NOMO-1 (cell line): ENCODE measurements around the gene PACS2.

Source experiments
- DNase-seq, 2 experiments: peaks; one replicate each; lab custom pipeline; 2025; ENCODE audit not compliant: unreplicated experiment in 2 of 2; lab: John Stamatoyannopoulos, UW

Gene PACS2

DNA sequence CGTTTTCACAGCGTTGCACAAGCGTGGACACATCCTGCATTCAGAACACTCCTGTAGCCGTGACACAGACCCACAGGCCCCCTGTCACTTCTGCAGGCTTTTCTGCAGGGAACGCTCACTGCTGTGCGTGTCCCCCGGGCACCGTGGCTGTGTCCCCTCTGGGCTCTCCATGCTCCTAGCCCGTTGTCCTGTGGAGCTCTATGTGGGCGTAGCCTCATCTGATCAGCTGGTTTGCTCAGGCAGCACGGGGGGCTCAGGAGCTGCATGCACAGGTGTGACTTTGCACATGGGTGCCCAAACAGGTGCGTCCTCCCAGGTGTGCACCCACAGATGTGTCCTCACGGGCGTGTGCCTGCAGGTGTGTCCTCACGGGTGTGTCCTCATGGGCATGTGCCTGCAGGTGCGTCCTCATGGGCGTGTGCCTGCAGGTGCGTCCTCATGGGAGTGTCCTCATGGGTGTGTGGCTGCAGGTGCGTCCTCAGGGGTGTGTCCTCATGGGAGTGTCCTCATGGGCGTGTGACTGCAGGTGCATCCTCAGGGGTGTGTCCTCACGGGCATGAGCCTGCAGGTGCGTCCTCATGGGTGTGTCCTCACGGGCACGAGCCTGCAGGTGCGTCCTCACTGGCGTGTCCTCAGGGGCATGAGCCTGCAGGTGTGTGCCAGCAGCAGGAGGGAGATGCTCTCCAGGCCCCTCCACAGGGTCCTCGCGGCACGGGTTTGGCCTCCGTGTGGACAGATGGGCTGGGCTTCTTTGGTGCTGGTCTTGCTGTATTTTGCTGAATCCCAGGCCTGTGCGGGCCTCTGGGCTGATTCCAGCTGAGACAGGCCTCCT lies 122.6 kb downstream of the PACS2 start:
- no peak for DNase-seq

DNA sequence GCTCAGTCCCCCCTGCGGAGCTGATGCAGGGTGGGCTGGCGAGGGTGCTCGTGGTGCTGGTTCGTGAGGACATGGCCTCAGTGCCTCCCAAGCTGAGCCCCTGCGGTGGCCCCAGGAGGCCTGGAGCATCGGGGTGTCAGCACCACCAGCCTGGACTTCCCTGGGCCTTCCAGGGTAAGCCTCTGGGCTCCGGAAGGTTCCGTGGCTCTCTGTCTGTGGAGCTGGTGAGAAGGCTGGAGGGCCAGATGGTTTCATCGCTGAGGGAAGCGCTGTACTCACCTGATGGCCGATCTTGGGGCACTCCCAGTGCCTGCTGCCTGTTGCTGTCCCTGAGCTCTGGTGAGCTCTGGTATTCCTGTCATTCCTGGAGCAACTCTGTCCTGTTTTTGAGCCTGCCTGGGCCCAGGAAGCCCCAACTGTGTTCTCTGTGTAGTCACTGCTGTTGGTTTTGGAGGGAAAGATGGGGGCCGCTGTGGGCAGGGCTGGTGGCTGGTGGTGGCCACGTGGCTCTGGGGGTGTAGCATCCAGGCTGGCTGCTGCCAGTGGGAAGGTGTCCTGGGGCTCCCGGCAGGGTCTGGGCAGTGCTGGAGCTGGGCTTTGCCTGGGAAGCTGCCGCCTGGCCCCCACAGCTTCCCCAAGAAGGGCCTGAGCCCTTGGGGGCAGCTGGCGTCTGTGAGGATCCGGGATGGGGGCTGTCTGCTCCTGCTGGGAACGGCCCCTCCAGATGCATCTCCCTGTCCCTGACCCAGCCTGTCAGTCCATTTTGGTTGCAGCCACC lies 123.4 kb downstream of the PACS2 start:
- no peak for DNase-seq

DNA sequence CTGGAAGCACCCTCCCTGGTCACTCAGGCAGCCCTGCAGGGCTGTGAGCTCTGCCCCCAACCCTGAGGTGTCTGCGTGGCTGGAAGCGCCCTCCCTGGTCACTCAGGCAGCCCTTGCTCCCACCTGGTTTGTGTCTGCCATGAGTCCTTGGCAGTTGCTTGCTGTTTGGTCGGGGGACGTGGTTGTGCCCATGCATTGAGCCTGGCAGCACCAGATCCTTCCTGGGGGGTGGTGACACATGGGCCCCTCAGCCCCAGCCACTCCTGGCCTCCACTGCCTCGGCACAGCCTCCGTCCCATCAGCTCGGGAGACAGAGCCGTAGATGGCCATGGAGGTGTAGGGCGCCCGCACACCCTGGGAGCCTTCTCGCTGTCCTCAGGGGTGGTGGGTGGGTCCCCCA lies 124.6 kb downstream of the PACS2 start:
- no peak for DNase-seq

DNA sequence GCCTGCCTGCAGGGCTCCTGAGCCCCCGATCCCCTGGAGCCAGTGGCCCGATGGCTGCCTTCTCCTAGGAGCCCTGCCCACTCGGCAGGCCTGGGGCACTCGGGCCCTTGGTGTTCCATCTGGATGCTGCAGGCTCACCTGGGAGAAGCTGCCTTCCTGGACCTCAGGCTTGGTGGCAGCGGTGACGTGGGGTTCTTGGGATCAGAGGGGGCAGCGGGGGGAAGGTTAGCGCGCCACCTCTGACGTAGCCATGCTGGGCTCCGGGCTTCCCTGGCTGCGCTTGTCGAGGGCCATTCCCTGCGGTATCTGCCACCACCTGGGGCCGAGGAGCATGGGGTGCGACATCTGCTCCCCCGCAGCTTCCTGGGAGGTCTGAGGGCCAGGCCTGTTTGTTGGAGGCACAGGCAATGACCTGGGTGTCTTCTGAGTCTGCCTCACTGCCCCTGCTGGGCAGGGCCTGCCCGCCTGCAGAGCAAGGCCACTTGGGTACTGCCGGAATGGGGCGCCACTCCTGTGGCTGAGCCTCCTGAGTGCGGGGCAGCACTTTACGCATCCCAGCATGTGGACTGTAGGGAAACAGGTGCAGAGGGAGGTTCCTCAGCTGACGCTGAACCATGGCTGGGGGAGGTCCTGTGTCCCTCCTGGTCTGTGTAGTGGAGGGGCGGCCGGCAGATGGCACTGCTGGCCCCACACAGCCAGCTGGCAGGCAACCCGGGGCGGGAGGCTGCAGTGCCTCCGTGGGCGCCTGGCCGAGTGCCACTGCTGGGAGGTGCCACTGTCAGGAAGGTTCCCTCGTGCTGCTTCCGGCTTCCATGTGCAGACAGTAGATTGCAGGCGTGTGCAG lies 125.4 kb downstream of the PACS2 start:
- no peak for DNase-seq

DNA sequence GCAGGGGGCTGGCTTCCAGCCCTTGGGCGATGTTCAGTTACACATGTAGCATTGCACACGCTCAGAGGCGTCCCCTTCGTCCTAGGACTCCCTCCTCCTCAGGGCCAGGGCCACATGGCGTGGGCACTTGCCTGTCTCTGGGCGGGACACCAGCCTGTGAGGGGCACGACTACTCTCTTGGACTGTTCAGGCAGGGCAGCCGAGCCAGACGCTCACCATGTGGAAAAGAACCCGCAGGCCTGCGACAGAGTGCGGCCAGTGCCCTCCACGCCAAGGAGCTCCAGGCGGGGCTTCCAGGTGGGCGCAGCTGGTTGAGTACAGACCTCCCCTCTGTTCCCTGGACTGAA lies 126.0 kb downstream of the PACS2 start:
- no peak for DNase-seq

DNA sequence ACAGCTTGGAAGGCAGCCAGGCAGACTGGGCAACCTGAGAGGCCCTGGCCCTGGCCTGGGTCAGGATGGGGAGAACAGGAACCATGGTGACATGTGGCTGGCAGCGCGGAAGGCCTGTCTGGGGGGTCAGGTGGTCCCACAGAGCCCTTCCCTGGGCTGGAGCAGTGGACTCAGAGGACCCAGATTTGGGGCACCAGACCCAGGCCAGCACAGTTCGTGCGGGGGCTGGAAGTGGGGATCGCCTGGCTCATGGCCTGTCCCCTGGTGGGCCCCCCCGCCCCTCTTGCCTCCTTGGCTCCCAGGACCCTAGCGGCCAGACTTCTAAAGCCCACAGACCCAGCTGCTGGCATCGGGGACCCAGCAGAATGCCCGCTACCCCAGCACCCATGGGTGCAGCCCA lies 126.4 kb downstream of the PACS2 start:
- DNase-seq: no peak

DNA sequence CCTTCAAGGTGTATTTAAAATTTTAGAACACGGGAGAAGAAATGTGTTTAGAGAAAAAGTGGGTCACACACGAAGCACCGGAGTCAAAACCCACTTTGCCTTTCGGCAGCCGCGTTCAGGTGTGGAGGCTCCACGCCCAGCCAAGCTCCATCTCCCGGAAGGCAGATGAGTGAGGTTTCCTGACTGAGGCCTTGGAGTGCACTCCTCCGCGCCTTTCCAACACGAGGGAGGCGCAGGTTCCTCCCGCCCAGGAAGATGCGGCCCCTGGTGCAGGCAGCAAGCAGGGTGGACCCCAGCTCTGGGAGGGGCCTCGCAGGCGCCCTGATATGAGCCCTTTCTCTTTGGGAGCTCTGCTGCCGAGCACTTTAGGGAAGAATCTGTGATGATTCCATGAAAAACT lies 127.6 kb downstream of the PACS2 start:
- no peak for DNase-seq

DNA sequence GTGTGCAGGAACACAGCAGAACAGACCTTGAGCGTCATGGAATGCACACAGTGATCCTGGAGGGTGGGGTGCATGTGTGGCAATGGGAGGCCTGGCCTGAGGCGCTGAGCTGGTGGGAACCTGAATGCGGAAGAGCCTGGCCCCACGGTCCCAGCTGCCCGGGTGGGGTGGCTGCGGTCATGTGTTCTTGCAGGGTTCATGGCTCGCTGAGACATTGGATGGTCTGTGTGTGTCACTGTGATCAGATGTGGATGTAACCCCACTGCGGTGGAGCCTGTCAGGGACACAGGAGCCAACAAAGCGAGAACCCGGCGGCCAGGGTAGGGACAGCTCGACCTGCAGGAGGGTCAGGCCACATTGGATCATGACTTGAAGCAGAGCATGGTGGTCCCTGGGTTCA lies 128.3 kb downstream of the PACS2 start:
- no peak for DNase-seq

DNA sequence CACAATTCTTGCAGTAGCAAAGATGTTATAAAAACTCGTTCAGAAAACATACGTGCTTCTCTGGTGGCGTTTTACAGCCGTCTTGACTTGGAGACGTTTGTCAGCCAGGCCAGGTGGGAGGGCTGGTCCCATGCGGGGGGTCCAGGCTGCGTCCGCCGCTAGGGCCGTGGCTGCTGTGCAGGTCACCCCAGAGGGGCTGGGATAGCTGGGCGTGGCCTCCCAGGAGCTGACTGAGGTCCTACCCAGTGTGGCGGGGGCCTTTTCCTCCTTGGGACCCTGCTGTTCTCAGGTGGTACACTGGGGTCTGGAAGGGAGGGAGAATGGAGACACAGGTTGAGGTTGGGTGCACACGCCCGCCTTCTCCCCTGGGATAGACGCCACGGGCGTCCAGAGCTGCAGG lies 130.3 kb downstream of the PACS2 start:
- no peak for DNase-seq

DNA sequence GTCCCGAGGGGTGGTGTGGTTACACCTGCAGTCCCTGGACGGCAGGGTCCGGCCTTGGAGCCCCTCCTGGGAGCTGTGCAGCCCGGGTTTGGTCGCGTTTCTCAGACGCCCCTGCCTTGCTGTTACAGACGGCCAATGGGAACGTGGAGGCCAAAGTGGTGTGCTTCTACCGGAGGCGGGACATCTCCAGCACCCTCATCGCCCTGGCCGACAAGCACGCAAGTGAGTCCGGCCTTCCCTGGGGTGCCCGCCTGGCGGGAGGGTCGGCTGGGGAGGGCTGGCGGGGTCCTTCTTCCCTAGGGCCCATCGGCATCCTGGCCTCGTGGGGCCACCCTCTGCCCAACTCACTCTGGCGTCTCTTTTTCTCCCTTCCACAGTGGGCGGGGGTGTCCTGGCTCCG lies 130.7 kb downstream of the PACS2 start:
- no peak for DNase-seq

DNA sequence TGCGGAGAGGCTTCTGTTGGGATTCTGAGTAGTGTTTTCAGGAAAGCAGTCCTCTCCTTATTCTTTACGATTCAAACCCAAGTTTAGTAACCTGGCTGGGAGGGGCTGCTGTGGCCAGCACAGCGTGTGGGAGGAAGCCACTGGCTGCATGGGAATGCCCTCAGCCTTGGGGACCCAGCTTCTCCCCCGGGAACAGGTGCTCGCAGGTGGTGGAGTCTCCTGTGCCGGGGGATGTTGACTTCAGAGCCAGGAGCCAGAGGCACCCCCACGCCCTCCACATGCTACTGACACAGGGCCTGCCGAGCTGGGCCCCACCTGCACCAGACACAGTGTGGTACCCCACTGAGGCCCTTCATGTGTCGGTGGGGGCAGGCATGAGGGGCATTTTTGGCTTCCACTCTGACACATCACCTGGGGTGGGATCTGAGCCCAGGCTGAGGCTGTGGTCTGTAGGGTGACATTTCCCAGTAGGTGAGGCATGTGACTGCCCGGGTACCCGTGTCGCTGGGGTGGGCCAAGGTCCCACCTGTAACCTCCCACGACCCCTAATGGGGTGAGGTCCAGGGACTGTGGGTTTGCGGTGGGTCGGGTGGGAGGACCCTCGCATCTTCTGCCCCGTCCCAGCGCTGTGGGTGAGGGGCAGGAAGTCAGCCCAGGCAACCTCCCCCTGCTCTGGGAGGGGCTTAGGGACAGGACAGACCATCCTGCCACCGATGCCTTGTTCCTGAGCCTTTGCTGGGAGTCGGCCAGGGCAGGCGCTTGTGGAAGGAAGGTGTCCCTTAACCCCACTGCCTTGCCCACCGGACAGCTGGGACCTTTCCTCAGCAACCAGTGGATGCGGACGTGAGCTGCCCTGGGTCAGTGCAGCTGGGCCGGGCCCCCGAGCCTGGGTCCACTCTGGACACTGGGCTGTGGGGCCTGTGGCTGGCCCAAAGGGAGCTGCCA lies 131.6 kb downstream of the PACS2 start:
- DNase-seq: no peak

DNA sequence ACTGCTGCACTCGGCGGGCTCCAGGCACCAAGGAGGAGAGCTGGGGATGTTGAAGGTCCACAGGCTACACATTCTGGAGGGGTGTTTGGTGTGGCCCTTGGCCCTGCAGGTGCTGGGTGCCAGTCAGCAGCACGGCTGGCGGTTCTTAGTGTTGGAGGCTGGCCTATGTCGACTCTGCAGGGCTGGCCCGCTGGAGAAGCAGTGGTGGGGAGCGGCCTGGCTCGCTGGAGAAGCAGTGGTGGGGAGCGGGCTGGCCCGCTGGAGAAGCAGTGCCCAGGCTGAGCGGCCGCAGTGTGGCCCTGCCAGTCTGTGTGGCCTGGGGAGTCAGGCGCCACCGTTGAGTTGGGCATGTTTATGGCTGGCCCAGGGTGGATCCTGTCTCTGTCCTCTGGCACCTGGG lies 132.4 kb downstream of the PACS2 start:
- DNase-seq: no peak
